Measurements from ENCODE around the gene C3.

C3 gene

GRCh38 chr19:6685962-6686627 lies 34.4 kb downstream of the C3 start:
- Histone ChIP-seq H3K4me1 (ENCODE audit: control insufficient read depth in 1 of 2, insufficient read depth in 1 of 2, low read depth in 1 of 2, low read length in 1 of 2) (no peaks in the 10 kb centered on the region), H3K27me3 (peaks cover 32% of the 10 kb centered on the region), H3K4me3 (ENCODE audit: low read depth in 1 of 2, low read length in 1 of 2) (no peak overlapping the region), H3K9me3 (no peaks in the 10 kb centered on the region), H3K36me3 (no peaks in the 10 kb centered on the region), H3K27ac (no peak overlapping the region)
- no peak for TF ChIP-seq CTCF (IDR thresholded peaks at IDR 0.05)

- Histone ChIP-seq H3K4me1 (ENCODE audit: control insufficient read depth in 1 of 2, insufficient read depth in 1 of 2, low read depth in 1 of 2, low read length in 1 of 2) (no peaks in the 10 kb centered on the region), H3K4me3 (ENCODE audit: low read depth in 1 of 2, low read length in 1 of 2) (no peak overlapping the region), H3K27me3 (peaks cover 35% of the 10 kb centered on the region), H3K27ac (no peak overlapping the region), H3K36me3 (no peaks in the 10 kb centered on the region), H3K9me3 (no peaks in the 10 kb centered on the region)
- TF ChIP-seq CTCF (IDR thresholded peaks at IDR 0.05): no peak
Observed at GRCh38 chr19:6685482-6685881, 35.0 kb downstream of the C3 start.

GRCh38 chr19:6683971-6684370 lies 36.5 kb downstream of the C3 start:
- Histone ChIP-seq H3K4me3 (ENCODE audit: low read depth in 1 of 2, low read length in 1 of 2) (no peak overlapping the region), H3K36me3 (no peaks in the 10 kb centered on the region), H3K27ac (no peak overlapping the region), H3K9me3 (no peaks in the 10 kb centered on the region), H3K27me3 (peaks cover 28% of the 10 kb centered on the region), H3K4me1 (ENCODE audit: control insufficient read depth in 1 of 2, insufficient read depth in 1 of 2, low read depth in 1 of 2, low read length in 1 of 2) (no peaks in the 10 kb centered on the region)
- no peak for TF ChIP-seq CTCF (IDR thresholded peaks at IDR 0.05)

GRCh38 chr19:6682607-6683128 lies 37.8 kb downstream of the C3 start:
- no peaks in the 10 kb centered on the region for H3K36me3 ChIP-seq
- H3K4me3 ChIP-seq (ENCODE audit: low read depth in 1 of 2, low read length in 1 of 2): no peak overlapping the region
- no peak overlapping the region for H3K27ac ChIP-seq
- peaks cover 28% of the 10 kb centered on the region for H3K27me3 ChIP-seq
- H3K9me3 ChIP-seq: no peaks in the 10 kb centered on the region
- TF ChIP-seq CTCF (IDR thresholded peaks at IDR 0.05): no peak
- peaks cover 7 to 8% of the 10 kb centered on the region in 2 experiments for H3K4me1 ChIP-seq (ENCODE audit: control insufficient read depth in 1 of 2, insufficient read depth in 1 of 2, low read depth in 1 of 2, low read length in 1 of 2)

GRCh38 chr19:6680141-6680540 lies 40.3 kb downstream of the C3 start:
- H3K27me3 ChIP-seq: peaks cover 28% of the 10 kb centered on the region
- H3K4me1 ChIP-seq (ENCODE audit: control insufficient read depth in 1 of 2, insufficient read depth in 1 of 2, low read depth in 1 of 2, low read length in 1 of 2): peaks cover 17 to 20% of the 10 kb centered on the region in 2 experiments
- H3K36me3 ChIP-seq: no peaks in the 10 kb centered on the region
- no peak overlapping the region for H3K27ac ChIP-seq
- no peak overlapping the region for H3K4me3 ChIP-seq (ENCODE audit: low read depth in 1 of 2, low read length in 1 of 2)
- no peaks in the 10 kb centered on the region for H3K9me3 ChIP-seq
- TF ChIP-seq CTCF (IDR thresholded peaks at IDR 0.05): no peak

Measured in neutrophil (primary cell).